Brain microvascular endothelial cell (primary cell): Measurements from ENCODE around the gene VPS41.

Experiments
- DNase-seq: peaks from one replicate; pipeline ENCODE4 v3.0.0-alpha.2; 2020
- H3K27ac ChIP-seq: fragments of 250-450 bp; sonication (Bioruptor Pico); 2 replicates; pipeline ENCODE4 v1.5.1; 2020; ENCODE audit warnings: mild to moderate bottlenecking, moderate library complexity
- H3K27me3 ChIP-seq: fragments of 250-450 bp; sonication (Bioruptor Pico); replicated peaks from 2 replicates; pipeline ENCODE4 v1.5.1; 2020; ENCODE audit warnings: mild to moderate bottlenecking
- H3K36me3 ChIP-seq: fragments of 250-450 bp; sonication (Bioruptor Pico); replicated peaks from 2 replicates; pipeline ENCODE4 v1.5.1; 2020; ENCODE audit warnings: mild to moderate bottlenecking
- H3K4me3 ChIP-seq: 2 replicates; pipeline ENCODE4 v1.5.1; 2011; ENCODE audit warnings: low read depth, mild to moderate bottlenecking, control low read depth, low read length, moderate library complexity
- CTCF ChIP-seq: IDR thresholded peaks from 2 replicates; pipeline ENCODE4 v1.5.1; 2011; ENCODE audit warnings: low read depth, mild to moderate bottlenecking, moderate library complexity, low read length, control low read depth, inconsistent platforms; ENCODE audit errors: missing control alignments
- in situ Hi-C: cut with HindIII; loops from 2 replicates; pipeline ENCODE4 v1.10.0; 2017; ENCODE audit warnings: low sequenced_read_pairs, low pct_ligation_motif_present

The VPS41 gene

GRCh38 chr7:38886265-38886664 is 22.7 kb downstream of the VPS41 start:
- TF ChIP-seq CTCF, result no peak
- no peak for DNase-seq
- in situ Hi-C loops, result no loop called here
- no peaks in the 10 kb centered on the region for H3K36me3 ChIP-seq
- no peaks in the 10 kb centered on the region for H3K27me3 ChIP-seq
- H3K4me3 ChIP-seq, result no peak overlapping the region
- H3K27ac ChIP-seq, result no peak overlapping the region

GRCh38 chr7:38883706-38884105 is 25.3 kb downstream of the VPS41 start:
- no peak for TF ChIP-seq CTCF
- no peaks in the 10 kb centered on the region for H3K36me3 ChIP-seq
- H3K27ac ChIP-seq, result no peak overlapping the region
- in situ Hi-C loops, result no loop called here
- H3K4me3 ChIP-seq, result no peak overlapping the region
- H3K27me3 ChIP-seq, result no peaks in the 10 kb centered on the region
- DNase-seq, result no peak

- Histone ChIP-seq H3K27ac (no peak overlapping the region), H3K36me3 (no peaks in the 10 kb centered on the region), H3K27me3 (no peaks in the 10 kb centered on the region), H3K4me3 (no peak overlapping the region)
- TF ChIP-seq CTCF, result no peak
- in situ Hi-C loops, result no loop called here
- no peak for DNase-seq
Measured at GRCh38 chr7:38881947-38882684, 26.9 kb downstream of the VPS41 start.

- H3K27ac ChIP-seq, result no peak overlapping the region
- in situ Hi-C loops, result no loop called here
- H3K4me3 ChIP-seq, result no peak overlapping the region
Measured at GRCh38 chr7:38881015-38881414, 28.0 kb downstream of the VPS41 start.

GRCh38 chr7:38880454-38880853 is 28.5 kb downstream of the VPS41 start:
- DNase-seq, result no peak
- no peaks in the 10 kb centered on the region for H3K27me3 ChIP-seq
- no peak overlapping the region for H3K4me3 ChIP-seq
- no peaks in the 10 kb centered on the region for H3K36me3 ChIP-seq
- no peak for TF ChIP-seq CTCF
- no peak overlapping the region for H3K27ac ChIP-seq
- in situ Hi-C loops, result no loop called here

More at GRCh38 chr7:38881015-38881414, 28.0 kb downstream of the VPS41 start:
- TF ChIP-seq CTCF, result peak; percentile 18
- no peaks in the 10 kb centered on the region for H3K27me3 ChIP-seq
- no peak for DNase-seq
- H3K36me3 ChIP-seq, result no peaks in the 10 kb centered on the region

- TF ChIP-seq CTCF, result no peak
- H3K27me3 ChIP-seq, result no peaks in the 10 kb centered on the region
- no peak for DNase-seq
- H3K36me3 ChIP-seq, result no peaks in the 10 kb centered on the region
- in situ Hi-C loops, result no loop called here
- H3K4me3 ChIP-seq, result no peak overlapping the region
- H3K27ac ChIP-seq, result no peak overlapping the region
Measured at GRCh38 chr7:38880035-38880434, 29.0 kb downstream of the VPS41 start.
